HUES64 (cell line): Measurements from ENCODE around the gene GRIN2A.

Experiments used
- H3K27ac ChIP-seq: 2 replicates; pipeline ENCODE4 v1.7.0; 2013; ENCODE audit warnings: low read depth, low read length, inconsistent platforms
- H3K27me3 ChIP-seq: 2 replicates; pipeline ENCODE4 v1.6.1; 2013; ENCODE audit warnings: mild to moderate bottlenecking, low read length; ENCODE audit not compliant: insufficient read depth
- H3K36me3 ChIP-seq: 2 replicates; pipeline ENCODE4 v1.6.1; 2013; ENCODE audit warnings: mild to moderate bottlenecking, low read length; ENCODE audit not compliant: insufficient read depth
- H3K4me1 ChIP-seq: 2 replicates; pipeline ENCODE4 v1.6.1; 2013; ENCODE audit warnings: mild to moderate bottlenecking, low read length, moderate library complexity; ENCODE audit not compliant: insufficient read depth
- H3K4me3 ChIP-seq: 2 replicates; pipeline ENCODE4 v1.5.1; 2013; ENCODE audit warnings: mild to moderate bottlenecking, low read length, moderate library complexity
- H3K9ac ChIP-seq: 2 replicates; pipeline ENCODE4 v1.6.1; 2013; ENCODE audit warnings: mild to moderate bottlenecking, low read depth, low read length
- H3K9me3 ChIP-seq: 2 replicates; pipeline ENCODE4 v1.6.1; 2013; ENCODE audit warnings: low read depth, low read length; ENCODE audit not compliant: insufficient read depth
- WGBS: fragments of 150-250, 120-280 bp; methylation state at CpG from one replicate; pipeline ENCODE4 v1.1.7; 2013; ENCODE audit warnings: missing lambda C conversion rate; 5-methylcytosine and 5-hydroxymethylcytosine counted together

GRIN2A gene

DNA sequence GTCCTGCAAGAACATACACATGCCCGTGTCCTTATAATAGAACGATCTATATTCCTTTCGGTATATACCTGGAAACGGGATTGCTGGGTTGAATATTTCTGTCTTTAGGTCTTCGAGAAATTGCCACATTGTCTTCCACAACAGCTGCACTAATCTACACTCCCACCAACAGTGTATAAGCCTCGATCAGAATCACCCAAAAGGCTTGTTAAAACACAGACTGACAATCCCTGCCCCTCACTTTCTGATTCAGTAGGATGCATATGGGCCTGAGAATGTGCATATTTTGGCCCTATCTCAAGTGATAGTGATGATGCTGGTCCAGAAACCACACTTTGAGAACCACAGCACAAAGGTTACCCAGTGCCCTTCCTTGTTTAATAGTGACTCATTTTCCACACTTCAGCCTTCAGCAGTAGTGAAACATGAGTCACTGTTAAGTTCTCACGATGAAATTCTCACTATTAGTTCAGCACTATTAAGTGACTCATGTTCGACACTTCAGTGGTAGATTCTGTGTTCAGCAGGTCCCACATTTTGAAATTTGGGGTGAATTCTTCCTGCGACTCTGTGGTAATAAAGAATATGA is 215.6 kb downstream of the GRIN2A start:
- no peak overlapping the region for H3K9ac ChIP-seq
- H3K4me1 ChIP-seq = peaks cover 12% of the 10 kb centered on the region; the same call in 1 of the 2 replicates
- 85% methylated on average over 9 of the region's 9 CpGs for WGBS
- H3K27me3 ChIP-seq = peaks cover 8% of the 10 kb centered on the region; the same call in 1 of the 2 replicates
- no peak overlapping the region for H3K4me3 ChIP-seq
- no peak overlapping the region for H3K27ac ChIP-seq
- no peaks in the 10 kb centered on the region for H3K9me3 ChIP-seq
- H3K36me3 ChIP-seq = no peaks in the 10 kb centered on the region

DNA sequence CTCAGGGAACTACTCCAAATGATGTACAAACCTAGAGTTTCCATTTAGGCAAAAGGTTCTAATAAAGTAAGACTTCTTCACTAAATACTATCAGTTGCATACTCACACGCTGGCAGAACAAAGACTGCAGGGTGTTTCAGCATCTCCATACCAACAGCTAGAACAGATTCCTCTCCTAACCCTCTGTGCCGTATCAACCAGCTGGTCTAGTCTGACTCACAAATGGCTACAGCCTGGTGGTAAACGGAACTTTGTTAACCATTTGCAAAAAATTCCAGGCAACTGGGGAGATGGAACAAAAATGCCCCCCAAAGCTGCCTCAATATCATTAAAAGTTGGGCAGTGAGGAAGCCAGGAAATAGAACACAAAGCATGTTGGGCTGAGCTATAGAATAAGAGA is 217.1 kb downstream of the GRIN2A start:
- Histone ChIP-seq H3K27ac (no peak overlapping the region), H3K36me3 (no peaks in the 10 kb centered on the region), H3K4me3 (no peak overlapping the region), H3K4me1 (peaks cover under 1% of the 10 kb centered on the region; the same call in 1 of the 2 replicates), H3K9me3 (no peaks in the 10 kb centered on the region), H3K9ac (no peak overlapping the region), H3K27me3 (no peaks in the 10 kb centered on the region; the same call in 1 of the 2 replicates)
- 81% methylated on average over 3 of the region's 3 CpGs for WGBS

DNA sequence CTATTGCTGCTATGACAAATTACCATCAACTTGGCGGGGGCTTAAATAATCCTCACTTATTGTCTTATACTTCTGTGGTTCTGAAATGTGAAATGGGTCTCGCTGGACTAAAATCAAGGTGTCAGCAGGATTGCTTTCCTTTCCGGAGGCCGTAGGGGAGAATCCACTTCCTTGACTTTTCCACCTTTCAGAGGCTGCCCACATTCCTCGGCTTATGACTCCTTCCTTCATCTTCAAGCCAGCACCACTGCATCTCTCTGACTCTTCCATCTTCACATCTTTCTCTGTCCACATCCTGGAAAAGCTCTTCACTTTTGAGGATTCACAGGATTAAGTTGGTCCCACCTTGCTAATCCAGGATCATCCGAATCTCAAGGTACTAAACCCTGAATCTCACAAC is 217.8 kb downstream of the GRIN2A start:
- WGBS = 95% methylated on average over 6 of the region's 6 CpGs

DNA sequence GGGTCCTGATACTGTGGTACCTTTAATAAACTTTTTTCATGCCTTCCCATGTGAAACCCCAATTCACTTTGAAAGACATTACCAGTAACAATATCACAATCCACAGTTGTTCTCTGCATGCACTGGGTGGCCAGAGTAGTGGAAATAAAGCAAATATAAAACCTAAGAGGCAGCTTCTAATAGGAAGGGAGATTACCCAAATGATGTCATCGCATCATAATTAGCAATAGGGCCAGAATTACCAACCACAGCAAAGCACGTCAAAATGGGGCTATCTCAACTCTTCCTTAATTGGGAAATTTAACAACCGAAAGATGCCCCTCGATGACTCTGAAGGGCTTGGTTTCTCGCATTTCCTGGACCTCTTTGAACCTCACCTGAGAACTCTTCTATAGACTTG is 224.8 kb downstream of the GRIN2A start:
- 92% methylated on average over 5 of the region's 5 CpGs for WGBS
- Histone ChIP-seq H3K36me3 (no peaks in the 10 kb centered on the region), H3K27ac (no peak overlapping the region), H3K4me3 (no peak overlapping the region), H3K27me3 (peaks cover 23% of the 10 kb centered on the region; the same call in 1 of the 2 replicates), H3K9ac (no peak overlapping the region), H3K9me3 (no peaks in the 10 kb centered on the region), H3K4me1 (peaks cover 8% of the 10 kb centered on the region; the same call in 1 of the 2 replicates)

More for the DNA sequence above, 217.8 kb downstream of the GRIN2A start:
- no peak overlapping the region for H3K4me3 ChIP-seq
- no peaks in the 10 kb centered on the region for H3K27me3 ChIP-seq
- no peaks in the 10 kb centered on the region for H3K36me3 ChIP-seq
- no peaks in the 10 kb centered on the region for H3K9me3 ChIP-seq
- no peak overlapping the region for H3K9ac ChIP-seq
- H3K4me1 ChIP-seq = no peaks in the 10 kb centered on the region
- H3K27ac ChIP-seq = no peak overlapping the region

DNA sequence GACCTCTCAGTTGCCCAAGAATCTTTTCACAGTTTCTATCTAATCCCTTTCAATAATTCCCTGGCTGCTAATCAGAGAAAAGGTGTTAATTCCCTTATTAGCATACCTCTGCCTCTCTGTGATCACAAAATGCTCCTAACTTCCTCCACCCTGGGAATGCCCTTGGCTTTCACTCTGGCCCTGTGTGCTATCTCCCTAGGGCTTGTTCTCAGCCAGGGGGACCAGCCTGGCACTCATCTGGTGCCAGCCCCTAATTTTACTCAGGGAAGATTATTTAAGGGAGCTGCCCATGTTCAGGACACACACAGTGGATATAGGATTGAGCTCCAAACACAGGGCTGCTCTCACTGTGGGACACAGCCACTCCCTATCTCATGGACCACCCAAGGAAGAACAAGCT is 225.2 kb downstream of the GRIN2A start:
- Histone ChIP-seq H3K27ac (no peak overlapping the region), H3K4me1 (peaks cover 8% of the 10 kb centered on the region; the same call in 1 of the 2 replicates), H3K36me3 (no peaks in the 10 kb centered on the region), H3K27me3 (peaks cover 23% of the 10 kb centered on the region; the same call in 1 of the 2 replicates), H3K9me3 (no peaks in the 10 kb centered on the region), H3K4me3 (no peak overlapping the region), H3K9ac (no peak overlapping the region)

DNA sequence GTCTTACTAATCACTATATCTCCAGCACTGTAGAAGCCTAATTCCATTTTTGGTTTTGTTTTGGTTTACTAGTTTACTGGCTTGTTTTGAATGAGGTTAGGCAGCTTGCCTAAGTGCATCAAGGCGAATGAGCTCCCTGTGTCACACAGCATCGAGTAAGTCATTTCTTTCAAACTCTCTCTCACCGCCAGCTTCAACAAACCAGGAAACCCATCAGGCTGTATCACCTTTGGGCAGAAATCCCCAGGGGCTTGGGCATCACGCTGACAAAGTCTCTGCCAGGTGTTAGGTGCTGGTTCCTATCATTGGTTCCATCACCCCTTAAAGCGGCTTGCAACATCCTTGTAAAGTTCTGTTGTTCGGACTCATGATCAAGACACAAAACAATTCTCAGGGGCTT is 226.6 kb downstream of the GRIN2A start:
- WGBS = 94% methylated on average over 6 of the region's 6 CpGs
- H3K9me3 ChIP-seq = no peaks in the 10 kb centered on the region
- H3K36me3 ChIP-seq = no peaks in the 10 kb centered on the region
- H3K9ac ChIP-seq = no peak overlapping the region
- H3K27ac ChIP-seq = no peak overlapping the region
- peaks cover 8% of the 10 kb centered on the region; the same call in 1 of the 2 replicates for H3K4me1 ChIP-seq
- H3K27me3 ChIP-seq = peaks cover 23% of the 10 kb centered on the region; the same call in 1 of the 2 replicates
- H3K4me3 ChIP-seq = no peak overlapping the region

DNA sequence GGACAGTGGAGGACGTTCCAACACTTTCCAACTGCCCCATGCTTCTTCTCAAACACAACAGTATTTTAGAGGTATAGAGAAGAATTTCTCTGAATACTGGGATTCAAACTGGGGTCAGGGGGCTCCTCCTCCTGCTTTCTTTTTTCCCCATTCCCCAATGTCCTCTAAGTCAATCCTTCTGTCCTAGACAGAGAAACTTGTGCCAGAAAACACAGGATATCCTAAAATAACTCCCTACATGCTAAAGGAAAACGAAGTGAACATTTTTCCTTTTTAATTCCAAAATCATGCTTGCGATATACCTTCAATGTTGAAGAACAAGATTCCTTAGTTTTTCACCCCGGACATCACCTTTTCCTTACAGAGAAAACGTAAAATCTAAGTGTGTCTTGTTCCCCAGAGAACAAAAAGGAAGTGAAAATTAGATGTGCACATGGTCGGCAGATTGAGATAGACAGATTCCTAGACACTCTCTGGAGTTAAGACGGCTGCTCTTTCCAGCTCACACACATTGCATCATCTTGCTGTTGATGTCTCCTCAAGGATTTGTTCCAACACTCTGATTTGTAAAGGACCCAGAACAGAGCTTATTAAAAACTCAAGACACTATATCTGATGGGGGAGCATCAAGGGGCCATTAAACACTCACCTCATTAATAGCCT is 228.2 kb downstream of the GRIN2A start:
- Histone ChIP-seq H3K9ac (no peak overlapping the region), H3K27me3 (peaks cover 23% of the 10 kb centered on the region; the same call in 1 of the 2 replicates), H3K9me3 (no peaks in the 10 kb centered on the region), H3K4me3 (no peak overlapping the region), H3K27ac (no peak overlapping the region), H3K36me3 (no peaks in the 10 kb centered on the region), H3K4me1 (peaks cover 8% of the 10 kb centered on the region; the same call in 1 of the 2 replicates)
- 94% methylated on average over 6 of the region's 7 CpGs for WGBS

DNA sequence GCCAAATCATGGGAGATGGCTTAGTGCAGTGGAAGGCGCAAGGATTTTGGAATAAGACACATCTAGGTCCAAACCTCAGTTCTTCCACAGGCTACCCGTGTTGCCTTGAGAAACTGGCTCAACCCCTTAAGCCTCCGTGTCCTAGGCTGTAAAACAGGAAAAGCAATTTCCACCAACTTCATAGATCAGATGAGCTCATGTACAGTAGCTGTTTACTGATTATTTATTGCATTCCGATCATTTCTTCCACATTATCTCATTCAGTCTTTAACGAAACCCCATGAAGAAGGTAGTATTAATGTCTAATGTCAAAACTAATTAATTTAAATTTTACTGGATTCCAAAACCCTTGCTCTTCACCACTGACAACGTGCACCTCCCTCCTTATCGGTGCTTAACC is 231.6 kb downstream of the GRIN2A start:
- Histone ChIP-seq H3K27me3 (peaks cover 20% of the 10 kb centered on the region; the same call in 1 of the 2 replicates), H3K4me3 (no peak overlapping the region), H3K4me1 (peaks cover 15% of the 10 kb centered on the region), H3K9ac (no peak overlapping the region), H3K9me3 (no peaks in the 10 kb centered on the region), H3K36me3 (no peaks in the 10 kb centered on the region), H3K27ac (no peak overlapping the region)
- WGBS = 79% methylated on average over 5 of the region's 7 CpGs

DNA sequence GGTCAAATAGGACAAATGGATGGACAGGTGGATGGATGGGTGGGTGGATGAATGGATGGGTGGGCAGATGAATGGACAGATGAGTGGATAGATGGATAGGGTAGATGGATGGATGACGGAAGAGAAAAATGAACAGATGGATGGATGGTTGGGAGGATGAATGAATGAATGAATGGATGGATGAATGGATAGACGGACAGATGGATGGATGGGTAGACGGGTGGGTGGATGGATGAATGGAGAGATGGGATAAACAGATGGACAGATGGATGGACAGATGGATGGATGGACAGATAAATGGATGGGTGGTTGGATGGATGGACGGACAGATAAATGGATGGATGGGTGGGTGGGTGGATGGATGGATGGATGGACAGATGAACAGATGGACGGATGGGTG is 232.8 kb downstream of the GRIN2A start:
- Histone ChIP-seq H3K4me1 (peaks cover 17% of the 10 kb centered on the region), H3K27me3 (peaks cover 14% of the 10 kb centered on the region; the same call in 1 of the 2 replicates), H3K27ac (no peak overlapping the region), H3K9ac (no peak overlapping the region), H3K4me3 (no peak overlapping the region), H3K9me3 (no peaks in the 10 kb centered on the region), H3K36me3 (no peaks in the 10 kb centered on the region)
- 92% methylated on average over 5 of the region's 5 CpGs for WGBS

DNA sequence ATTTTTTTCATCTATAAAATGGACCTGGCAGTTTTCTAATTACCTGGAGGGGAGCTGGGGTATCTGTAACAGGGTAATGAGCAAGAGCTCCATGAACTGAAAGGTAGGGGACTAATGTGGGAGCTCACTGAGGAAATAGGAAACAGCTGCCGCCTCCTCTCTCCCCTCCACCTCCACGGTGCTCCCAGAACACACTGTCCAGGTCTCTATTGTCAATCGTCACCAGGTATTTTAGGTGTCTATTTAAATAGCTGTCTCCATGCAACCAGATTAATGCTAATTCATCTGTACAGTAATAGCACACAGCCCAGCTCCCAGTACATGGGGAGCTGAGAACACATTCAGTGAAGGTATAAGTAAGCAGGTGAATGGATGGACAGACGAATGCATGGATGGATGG is 233.3 kb downstream of the GRIN2A start:
- Histone ChIP-seq H3K27me3 (peaks cover 9% of the 10 kb centered on the region; the same call in 1 of the 2 replicates), H3K36me3 (no peaks in the 10 kb centered on the region), H3K4me1 (peaks cover 17% of the 10 kb centered on the region), H3K9me3 (no peaks in the 10 kb centered on the region), H3K9ac (no peak overlapping the region), H3K4me3 (no peak overlapping the region), H3K27ac (no peak overlapping the region)
- 90% methylated on average over 4 of the region's 4 CpGs for WGBS

DNA sequence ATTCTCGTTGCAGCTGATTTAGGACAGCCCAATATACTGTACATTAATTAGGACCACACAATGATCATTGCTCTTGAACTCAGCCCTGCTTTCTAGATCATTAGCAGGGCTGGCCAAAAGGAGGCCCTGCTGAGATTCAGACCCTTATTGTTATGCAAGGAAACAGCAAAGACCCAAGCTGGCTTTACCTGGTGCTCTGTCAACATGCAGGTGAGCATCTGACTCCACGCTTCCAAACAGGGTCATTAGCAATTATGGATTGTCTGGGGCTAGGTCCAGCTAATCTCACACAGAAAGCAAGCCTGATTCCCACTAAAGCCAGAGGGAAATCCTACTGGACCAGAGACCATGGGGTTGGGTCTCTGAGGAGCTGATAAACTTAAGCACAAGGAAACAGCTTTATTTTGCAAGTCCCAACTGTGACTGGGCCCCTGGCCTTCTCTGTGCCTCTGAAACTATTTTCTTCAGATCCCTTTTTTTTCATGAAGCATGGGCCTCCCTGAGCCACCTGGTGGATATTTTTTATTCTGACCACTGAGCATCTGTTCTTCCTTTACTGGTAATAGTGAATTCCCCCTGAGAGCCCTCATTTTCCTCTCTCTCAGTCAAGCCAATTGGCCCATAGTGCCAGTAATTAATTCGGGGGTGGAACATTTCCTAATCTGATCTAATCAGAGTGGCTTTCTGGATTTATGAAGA is 236.1 kb downstream of the GRIN2A start:
- H3K4me3 ChIP-seq = no peak overlapping the region
- H3K9me3 ChIP-seq = no peaks in the 10 kb centered on the region
- H3K27me3 ChIP-seq = no peaks in the 10 kb centered on the region
- H3K36me3 ChIP-seq = no peaks in the 10 kb centered on the region
- 85% methylated on average over 3 of the region's 3 CpGs for WGBS
- no peak overlapping the region for H3K9ac ChIP-seq
- H3K27ac ChIP-seq = no peak overlapping the region
- H3K4me1 ChIP-seq = peaks cover 17% of the 10 kb centered on the region
